NCI-H69 (cell line): ENCODE results near the gene GPR52.

Experiments used
- DNase-seq: peaks from one replicate; lab custom pipeline; 2025; lab: John Stamatoyannopoulos, UW

Gene GPR52

GRCh38 chr1:174469052-174469451 is 21.3 kb downstream of the GPR52 start:
- no peak for DNase-seq

GRCh38 chr1:174469687-174470086 is 21.9 kb downstream of the GPR52 start:
- no peak for DNase-seq

GRCh38 chr1:174479281-174479680 is 31.5 kb downstream of the GPR52 start:
- no peak for DNase-seq

GRCh38 chr1:174480324-174480723 is 32.6 kb downstream of the GPR52 start:
- peak; percentile 40 for DNase-seq

GRCh38 chr1:174491606-174492005 is 43.8 kb downstream of the GPR52 start:
- DNase-seq: no peak

GRCh38 chr1:174497478-174497877 is 49.7 kb downstream of the GPR52 start:
- peak; percentile 6 for DNase-seq
